Ectodermal cell (in vitro differentiated cells): Measurements from ENCODE around the gene CARM1.
"Not testable (repeated sequence)": the region's sequence is repeated elsewhere in the genome, so short reads cannot be mapped to it uniquely, and the experiment has no call there.

Experiments
- H3K27ac ChIP-seq: 2 replicates; pipeline ENCODE4 v1.7.0; 2013; ENCODE audit warnings: mild to moderate bottlenecking, low read depth, low read length; ENCODE audit not compliant: insufficient read depth, poor library complexity, severe bottlenecking
- H3K27me3 ChIP-seq: 2 replicates; pipeline ENCODE4 v1.7.0; 2013; ENCODE audit warnings: mild to moderate bottlenecking, low read length; ENCODE audit not compliant: insufficient read depth, control insufficient read depth, poor library complexity, severe bottlenecking
- H3K36me3 ChIP-seq: one replicate; pipeline ENCODE4 v1.7.0; 2013; ENCODE audit warnings: low read length; ENCODE audit not compliant: control insufficient read depth, insufficient read depth
- H3K4me1 ChIP-seq: one replicate; pipeline ENCODE4 v1.7.0; 2013; ENCODE audit warnings: low read length; ENCODE audit not compliant: control insufficient read depth, insufficient read depth
- H3K4me3 ChIP-seq: 2 replicates; pipeline ENCODE4 v1.7.0; 2013; ENCODE audit warnings: low read depth, low read length, control low read depth; ENCODE audit not compliant: insufficient read depth
- H3K9me3 ChIP-seq: 2 replicates; pipeline ENCODE4 v1.7.0; 2013; ENCODE audit warnings: mild to moderate bottlenecking, low read length, moderate library complexity; ENCODE audit not compliant: control insufficient read depth
- WGBS, 2 experiments: methylation state at CpG; one replicate each; pipeline ENCODE4 v1.1.7; 2013; ENCODE audit warnings: missing lambda C conversion rate in 2 of 2; 5-methylcytosine and 5-hydroxymethylcytosine counted together

Gene CARM1

DNA sequence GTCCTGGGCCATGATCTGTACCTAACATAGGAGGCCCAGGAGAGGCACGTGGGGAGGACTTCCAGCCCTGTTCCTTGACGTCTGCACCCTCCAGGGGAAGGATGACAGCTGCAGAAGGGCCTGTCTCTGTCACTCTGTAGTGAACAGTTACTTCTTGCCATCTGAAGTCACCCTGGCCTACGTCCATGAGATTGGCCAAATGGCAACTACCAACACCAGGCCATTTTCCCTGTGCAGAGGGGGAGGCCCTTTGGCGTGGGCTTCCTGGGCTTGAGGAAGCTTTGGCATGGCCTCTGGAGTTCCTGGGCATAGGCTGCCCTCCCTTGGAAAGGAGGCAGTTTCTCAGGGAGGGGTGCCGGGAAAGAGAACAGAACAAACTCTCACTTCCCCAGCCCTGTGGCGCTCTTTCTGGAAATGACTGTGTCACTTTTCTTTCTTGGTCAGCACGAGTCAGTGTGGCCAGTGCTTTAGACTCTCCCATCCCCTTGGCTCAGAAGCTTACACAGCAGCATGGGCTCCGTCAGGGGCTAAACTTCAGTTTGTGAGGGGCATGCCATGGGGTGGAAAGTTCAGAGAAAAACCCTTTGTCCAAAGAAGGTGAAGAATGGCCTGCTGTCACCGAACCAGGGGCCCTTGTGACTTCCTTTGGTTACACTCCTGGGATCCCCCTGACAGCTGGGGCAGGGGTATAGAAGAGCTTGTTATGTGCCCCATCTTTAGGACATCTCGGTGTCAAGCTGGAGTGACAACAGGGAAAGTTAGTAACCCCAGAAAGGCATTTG, 5.3 kb downstream of the CARM1 start:
- H3K27me3 ChIP-seq = no peaks in the 10 kb centered on the region
- WGBS, 2 experiments = 88 to 94% methylated on average over 10 of the region's 10 CpGs
- no peaks in the 10 kb centered on the region for H3K9me3 ChIP-seq
- peaks cover 29% of the 10 kb centered on the region for H3K4me1 ChIP-seq
- H3K4me3 ChIP-seq = no peak overlapping the region
- H3K27ac ChIP-seq = no peak overlapping the region
- H3K36me3 ChIP-seq = no peaks in the 10 kb centered on the region

DNA sequence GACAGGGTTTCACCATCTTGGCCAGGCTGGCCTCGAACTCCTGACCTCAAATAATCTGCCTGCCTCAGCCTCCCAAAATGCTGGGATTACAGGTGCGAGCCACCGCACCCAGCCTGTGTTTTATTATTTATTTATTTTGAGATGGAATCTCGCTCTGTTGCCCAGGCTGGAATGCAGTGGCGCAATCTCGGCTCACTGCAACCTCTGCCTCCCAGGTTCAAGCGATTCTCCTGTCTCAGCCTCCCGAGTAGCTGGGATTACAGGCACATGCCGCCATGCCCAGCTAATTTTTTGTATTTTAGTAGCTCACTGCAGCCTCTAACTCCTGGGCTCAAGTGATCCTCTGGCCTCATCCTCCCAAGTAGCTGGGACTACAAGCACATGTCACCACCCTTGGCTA, 6.3 kb downstream of the CARM1 start:
- H3K27me3 ChIP-seq, H3K9me3 ChIP-seq, H3K4me3 ChIP-seq, H3K36me3 ChIP-seq, H3K27ac ChIP-seq: not testable (repeated sequence)
- H3K4me1 ChIP-seq = peaks cover 38% of the 10 kb centered on the region
- WGBS, 2 experiments = 92 to 95% methylated on average over 9 of the region's 9 CpGs

DNA sequence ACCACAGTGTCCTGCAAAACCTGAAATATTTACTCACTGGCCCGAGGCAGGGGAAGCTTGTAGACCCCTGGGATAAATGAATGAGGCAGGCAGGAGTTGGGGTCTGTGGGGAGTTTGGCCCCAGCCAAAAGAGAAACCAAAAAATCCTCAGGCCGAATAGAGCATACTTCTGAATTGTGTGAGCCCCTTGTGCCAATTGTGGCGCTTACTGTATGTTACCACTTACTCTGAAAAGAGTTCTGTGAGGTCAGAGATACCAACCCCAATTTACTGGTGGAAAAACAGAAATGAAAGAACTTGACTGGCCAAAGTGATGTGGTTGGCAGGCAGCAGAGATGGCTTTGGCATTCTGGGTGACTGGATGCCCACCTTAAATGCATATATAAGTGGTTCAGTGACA, 6.9 kb downstream of the CARM1 start:
- no peaks in the 10 kb centered on the region for H3K9me3 ChIP-seq
- WGBS, 2 experiments = 93 to 96% methylated on average over 3 of the region's 3 CpGs
- H3K27me3 ChIP-seq = no peaks in the 10 kb centered on the region
- H3K27ac ChIP-seq = peak overlapping the region; percentile 36
- H3K36me3 ChIP-seq = no peaks in the 10 kb centered on the region
- no peak overlapping the region for H3K4me3 ChIP-seq
- H3K4me1 ChIP-seq = peaks cover 33% of the 10 kb centered on the region

DNA sequence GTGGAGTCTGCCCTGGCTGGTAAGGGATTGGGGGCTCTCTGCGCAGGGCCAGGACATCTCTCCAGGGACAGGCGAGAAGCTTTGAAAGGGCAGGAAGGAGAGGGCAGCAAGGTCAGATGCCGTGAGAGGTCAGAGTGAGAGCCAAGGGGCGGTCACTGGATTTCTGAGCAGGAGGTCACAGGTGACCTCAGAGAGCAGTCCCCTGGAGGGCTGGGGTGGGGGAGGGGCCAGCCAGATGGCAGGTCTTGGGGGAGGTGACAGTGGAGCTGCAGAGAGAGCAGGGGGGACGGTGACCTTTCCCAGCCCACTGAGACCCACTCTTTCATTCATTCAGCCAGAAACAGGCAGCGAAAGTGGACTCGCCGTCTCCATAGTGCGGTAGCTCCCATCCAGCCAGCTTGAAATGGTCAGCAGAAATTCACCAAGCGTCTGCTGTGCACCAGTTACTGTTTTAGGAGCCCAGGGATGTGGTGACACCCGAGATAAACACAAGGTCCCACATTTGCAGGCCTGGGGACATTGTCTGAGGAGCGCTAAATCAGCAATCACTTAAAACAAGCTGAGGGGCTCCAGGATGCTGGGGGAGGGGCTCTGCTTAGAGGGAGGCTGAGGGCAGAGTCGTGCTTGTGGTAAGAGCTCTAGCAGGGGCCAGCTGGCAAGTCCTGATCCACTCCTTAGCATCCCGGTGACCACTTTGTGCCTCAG, 10.2 kb downstream of the CARM1 start:
- Histone ChIP-seq H3K9me3 (no peaks in the 10 kb centered on the region), H3K27me3 (no peaks in the 10 kb centered on the region), H3K4me1 (peaks cover 47% of the 10 kb centered on the region), H3K4me3 (no peak overlapping the region), H3K27ac (peak overlapping the region; percentile 82), H3K36me3 (no peaks in the 10 kb centered on the region)
- 43 to 46% methylated on average over 14 of the region's 14 CpGs for WGBS, 2 experiments

DNA sequence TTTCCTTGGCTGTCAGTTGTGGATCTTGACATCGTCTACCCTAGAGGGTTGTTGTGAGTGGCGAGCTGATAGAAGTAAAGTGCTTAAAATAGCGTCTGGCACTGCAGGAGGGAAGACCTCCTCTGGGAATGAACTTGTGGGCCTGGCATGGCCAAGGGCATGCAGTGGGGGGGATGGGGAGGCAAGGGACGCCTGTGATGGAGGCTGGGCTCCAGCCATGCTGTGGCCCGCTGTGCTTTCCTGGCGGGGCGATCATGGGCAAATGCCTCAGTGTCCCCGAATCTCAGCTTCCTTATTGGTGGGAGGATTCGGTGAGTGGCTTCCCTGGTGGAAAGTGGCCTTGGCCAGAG, 10.7 kb downstream of the CARM1 start:
- Histone ChIP-seq H3K27me3 (no peaks in the 10 kb centered on the region), H3K4me1 (peaks cover 52% of the 10 kb centered on the region), H3K4me3 (no peak overlapping the region), H3K27ac (peak overlapping the region; percentile 82), H3K36me3 (no peaks in the 10 kb centered on the region), H3K9me3 (no peaks in the 10 kb centered on the region)
- 77 to 81% methylated on average over 9 of the region's 9 CpGs for WGBS, 2 experiments

DNA sequence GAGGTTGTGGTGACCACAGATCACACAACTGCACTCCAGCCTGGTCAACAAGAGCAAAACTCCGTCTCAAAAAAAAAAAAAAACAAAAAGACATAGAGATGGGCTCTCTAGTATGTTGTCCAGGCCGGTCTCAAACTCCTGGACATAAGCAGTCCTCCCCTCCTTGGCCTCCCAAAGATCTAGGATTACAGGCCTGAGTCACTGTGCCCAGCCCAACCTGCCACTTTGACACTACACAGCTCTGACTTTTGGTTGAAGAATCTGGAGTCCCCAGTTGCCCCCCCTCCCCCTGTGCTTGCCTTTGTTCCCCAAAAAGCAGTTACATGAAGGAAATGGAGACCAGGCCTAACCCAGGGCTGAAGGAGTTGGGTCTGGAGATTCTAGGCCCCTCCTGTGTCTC, 12.9 kb downstream of the CARM1 start:
- H3K36me3 ChIP-seq = no peaks in the 10 kb centered on the region
- WGBS, 2 experiments = 86 to 92% methylated on average over 2 of the region's 2 CpGs
- no peaks in the 10 kb centered on the region for H3K27me3 ChIP-seq
- H3K4me3 ChIP-seq = no peak overlapping the region
- no peak overlapping the region for H3K27ac ChIP-seq
- no peaks in the 10 kb centered on the region for H3K9me3 ChIP-seq
- H3K4me1 ChIP-seq = peaks cover 71% of the 10 kb centered on the region

DNA sequence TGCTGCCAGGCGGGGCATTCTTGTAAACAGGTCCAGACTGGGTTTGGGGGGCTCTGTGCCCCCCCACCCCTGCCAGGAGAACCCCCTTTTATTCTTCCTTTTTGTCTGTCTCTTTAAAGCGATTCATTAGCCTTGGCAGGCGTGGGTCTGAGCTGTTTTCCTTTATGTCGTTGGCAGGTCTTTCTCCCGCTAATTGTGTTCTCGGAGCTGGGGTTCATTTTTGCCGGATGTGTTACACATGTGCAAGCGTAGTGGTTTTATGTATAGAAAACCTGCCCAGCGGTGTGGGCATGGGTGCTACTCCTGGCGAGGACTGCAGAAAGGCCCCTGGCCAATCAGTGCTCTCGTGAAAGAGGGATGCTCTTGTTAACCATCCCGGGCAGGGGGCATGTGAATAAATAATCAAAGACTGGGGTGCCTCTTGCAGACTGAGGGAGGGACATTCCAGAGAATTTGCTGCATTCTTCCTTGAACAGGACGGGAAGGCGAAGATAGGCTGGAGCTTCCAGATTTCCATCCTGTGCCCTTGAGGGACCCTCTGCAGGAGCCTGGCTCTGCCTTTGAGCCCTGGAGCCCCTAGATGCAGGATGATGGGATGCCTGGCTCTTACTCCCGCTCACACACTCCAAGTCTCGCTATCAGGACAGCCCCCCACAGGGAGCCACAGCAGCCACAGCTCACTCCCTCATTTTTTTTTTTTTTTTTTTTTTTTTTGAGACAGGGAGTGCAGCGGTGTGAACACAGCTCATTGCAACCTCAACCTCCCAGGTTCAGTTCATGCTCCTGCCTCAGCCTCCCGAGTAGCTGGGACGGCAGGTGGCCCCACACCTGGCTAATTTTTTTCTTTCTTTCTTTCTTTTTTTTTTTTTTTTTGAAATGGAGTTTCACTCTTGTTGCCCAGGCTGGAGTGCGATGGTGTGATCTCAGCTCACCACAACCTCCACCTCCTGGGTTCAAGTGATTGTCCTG, 14.1 kb downstream of the CARM1 start:
- H3K36me3 ChIP-seq = no peaks in the 10 kb centered on the region
- no peaks in the 10 kb centered on the region for H3K9me3 ChIP-seq
- no peak overlapping the region for H3K4me3 ChIP-seq
- H3K27ac ChIP-seq = no peak overlapping the region
- WGBS, 2 experiments = 66 to 71% methylated on average over 20 of the region's 20 CpGs
- peaks cover 60% of the 10 kb centered on the region for H3K4me1 ChIP-seq
- H3K27me3 ChIP-seq = no peaks in the 10 kb centered on the region

DNA sequence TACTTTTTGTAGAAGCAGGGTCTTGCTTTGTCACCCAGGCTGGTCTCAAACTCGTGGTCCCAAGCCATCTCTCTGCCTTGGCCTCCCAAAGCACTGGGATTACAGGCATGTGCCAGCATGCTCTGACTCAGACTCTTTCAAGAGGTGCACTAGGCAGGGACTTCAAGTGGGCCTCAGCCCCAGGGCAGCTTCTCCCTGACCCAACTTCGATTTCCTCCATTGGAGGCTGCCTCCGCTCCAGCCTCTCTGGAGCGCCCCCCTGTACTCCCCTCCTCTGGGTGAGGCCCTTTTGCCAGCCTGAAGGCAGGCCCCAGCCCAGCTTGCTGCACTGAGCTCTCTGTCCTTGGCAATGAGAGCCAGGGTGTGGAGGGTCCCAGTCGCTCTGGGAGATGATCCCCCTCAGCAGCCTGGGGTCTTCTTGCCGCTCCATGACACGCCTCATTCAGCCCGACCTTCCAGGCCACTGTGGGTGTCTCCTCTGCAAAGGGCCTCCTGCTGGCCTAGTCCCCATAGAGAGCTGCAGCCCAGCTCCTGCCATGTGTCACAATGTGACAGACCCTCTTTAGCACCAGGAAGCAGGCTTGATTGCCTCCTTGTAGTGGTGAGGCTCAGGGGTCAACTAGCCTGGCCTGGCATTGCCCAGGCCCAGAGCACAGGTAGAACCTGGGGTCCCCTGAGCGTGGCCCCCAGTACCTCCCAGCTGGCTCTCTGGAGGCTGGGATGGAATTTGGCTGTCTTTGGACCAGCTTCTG, 16.4 kb downstream of the CARM1 start:
- peak overlapping the region; percentile 67 for H3K27ac ChIP-seq

DNA sequence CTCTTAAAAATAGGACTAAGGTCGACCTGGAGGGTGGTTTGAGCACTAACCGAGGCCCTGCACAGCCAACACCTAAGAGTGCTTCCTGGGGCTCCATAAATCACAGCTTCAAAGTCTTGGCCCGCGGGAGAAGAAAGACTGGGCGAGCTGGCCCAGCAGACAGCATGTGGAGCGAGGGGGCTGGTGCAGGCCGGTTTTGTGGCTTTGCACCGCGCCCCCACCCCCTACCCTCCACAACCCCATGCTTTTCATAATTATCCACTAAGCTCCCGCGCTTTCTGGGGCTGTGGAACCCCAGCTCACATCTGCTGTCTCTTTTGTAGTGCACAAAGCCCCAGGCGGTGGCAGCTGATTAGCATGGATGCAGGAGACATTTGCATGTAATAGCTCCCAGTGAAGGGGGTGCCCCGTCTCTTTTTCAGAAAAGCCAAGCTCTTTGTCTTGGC, 17.1 kb downstream of the CARM1 start:
- H3K4me1 ChIP-seq = peaks cover 55% of the 10 kb centered on the region
- peak overlapping the region; percentile 67 for H3K27ac ChIP-seq
- no peak overlapping the region for H3K4me3 ChIP-seq

More for the DNA sequence above, 16.4 kb downstream of the CARM1 start:
- Histone ChIP-seq H3K27me3 (no peaks in the 10 kb centered on the region), H3K4me3 (no peak overlapping the region), H3K36me3 (no peaks in the 10 kb centered on the region), H3K4me1 (peaks cover 55% of the 10 kb centered on the region), H3K9me3 (no peaks in the 10 kb centered on the region)
- 71 to 74% methylated on average over 9 of the region's 9 CpGs for WGBS, 2 experiments

More for the DNA sequence above, 17.1 kb downstream of the CARM1 start:
- 8 to 13% methylated on average over 13 of the region's 13 CpGs for WGBS, 2 experiments
- Histone ChIP-seq H3K27me3 (no peaks in the 10 kb centered on the region), H3K9me3 (no peaks in the 10 kb centered on the region), H3K36me3 (no peaks in the 10 kb centered on the region)
